IMR-90 (cell line): ENCODE measurements around the gene RAB4B. TPM values are rescaled to one million over a fixed set of nuclear protein-coding genes. Genes with fewer than 3 reads are reported as not detected.

Experiments
- ATAC-seq: fragments of 200-7000 bp; cut with Tn5 transposase; 2 replicates; pipeline ENCODE4 v1.9.1; 2020; ENCODE audit warnings: low read depth, mild to moderate bottlenecking, moderate library complexity
- BruUV-seq: library from RNA; stranded (reverse); fragments of 400-500 nt; replicated peaks from 2 replicates; lab custom pipeline; 2021; lab: Mats Ljungman, UMichigan
- CTCF ChIA-PET: fragments of 300-600 bp; formaldehyde crosslinking; extraction: SDS; loops from one replicate; lab custom pipeline; 2021; ENCODE audit warnings: antibody characterized with exemption; lab: Yijun Ruan, JAX
- POLR2A ChIA-PET: fragments of 300-600 bp; sonication (Branson Sonifier 250); formaldehyde crosslinking; loops from one replicate; lab custom pipeline; 2022; ENCODE audit warnings: antibody characterized with exemption; ENCODE audit not compliant: unreplicated experiment; lab: Charles Lee
- DNase-seq: peaks from one replicate; pipeline ENCODE4 v3.0.0; 2013
- H2AFZ ChIP-seq: replicated peaks from 2 replicates; pipeline ENCODE3; 2013; ENCODE audit warnings: low read length, mild to moderate bottlenecking; ENCODE audit not compliant: poor library complexity
- H2AK5ac ChIP-seq: 2 replicates; pipeline ENCODE4 v1.6.1; 2013; ENCODE audit warnings: low read depth, low read length, inconsistent platforms
- H2AK9ac ChIP-seq: replicated peaks from 2 replicates; pipeline ENCODE3; 2013; ENCODE audit warnings: mild to moderate bottlenecking, low read depth, low read length, moderate library complexity; ENCODE audit not compliant: poor library complexity
- H2BK120ac ChIP-seq: 2 replicates; pipeline ENCODE4 v1.6.1; 2013; ENCODE audit warnings: low read depth, low read length, inconsistent platforms
- H2BK15ac ChIP-seq: 3 replicates; pipeline ENCODE4 v1.6.1; 2013; ENCODE audit warnings: low read depth, low read length, inconsistent platforms
- H2BK20ac ChIP-seq: 2 replicates; pipeline ENCODE4 v1.6.1; 2013; ENCODE audit warnings: low read depth, mild to moderate bottlenecking, inconsistent platforms, low read length, moderate library complexity
- H2BK5ac ChIP-seq: 2 replicates; pipeline ENCODE4 v1.6.1; 2013; ENCODE audit warnings: mild to moderate bottlenecking, low read depth, low read length, inconsistent platforms; ENCODE audit not compliant: poor library complexity, severe bottlenecking
- H3K14ac ChIP-seq: replicated peaks from 2 replicates; pipeline ENCODE4 v1.6.1; 2013; ENCODE audit warnings: low read depth, low read length, inconsistent platforms
- H3K18ac ChIP-seq: 2 replicates; pipeline ENCODE4 v1.6.1; 2013; ENCODE audit warnings: low read depth, low read length, control low read depth
- H3K23ac ChIP-seq: 2 replicates; pipeline ENCODE4 v1.6.1; 2013; ENCODE audit warnings: low read depth, low read length, inconsistent platforms
- H3K27ac ChIP-seq: 2 replicates; pipeline ENCODE4 v1.5.1; 2013; ENCODE audit warnings: mild to moderate bottlenecking, control low read depth, low read length; ENCODE audit not compliant: insufficient read depth
- H3K27me3 ChIP-seq: 2 replicates; pipeline ENCODE4 v1.6.1; 2013; ENCODE audit warnings: low read length; ENCODE audit not compliant: control insufficient read depth, insufficient read depth
- H3K36me3 ChIP-seq: 2 replicates; pipeline ENCODE4 v1.6.1; 2013; ENCODE audit warnings: low read length, mixed read lengths; ENCODE audit not compliant: control insufficient read depth, insufficient read depth
- H3K4ac ChIP-seq: 2 replicates; pipeline ENCODE4 v1.6.1; 2013; ENCODE audit warnings: low read depth, low read length, inconsistent platforms
- H3K4me1 ChIP-seq: 2 replicates; pipeline ENCODE4 v1.6.1; 2013; ENCODE audit warnings: low read length, mixed read lengths; ENCODE audit not compliant: control insufficient read depth, insufficient read depth
- H3K4me2 ChIP-seq: 2 replicates; pipeline ENCODE4 v1.6.1; 2013; ENCODE audit warnings: low read depth, mild to moderate bottlenecking, control low read depth, low read length, moderate library complexity
- H3K4me3 ChIP-seq: 2 replicates; pipeline ENCODE4 v1.5.1; 2013; ENCODE audit warnings: low read depth, mild to moderate bottlenecking, control low read depth, low read length, moderate library complexity; ENCODE audit not compliant: insufficient read depth
- H3K56ac ChIP-seq: 2 replicates; pipeline ENCODE4 v1.6.1; 2013; ENCODE audit warnings: low read length, inconsistent platforms; ENCODE audit not compliant: insufficient read depth; ENCODE audit errors: extremely low read depth
- H3K79me1 ChIP-seq, 2 experiments: 2 replicates each; pipeline ENCODE4 v1.6.1; 2013; ENCODE audit warnings: low read length in 2 of 2, inconsistent platforms in 1 of 2, low read depth in 1 of 2
- H3K9ac ChIP-seq: 2 replicates; pipeline ENCODE4 v1.6.1; 2013; ENCODE audit warnings: low read depth, low read length, control low read depth
- H3K9me1 ChIP-seq: 2 replicates; pipeline ENCODE4 v1.6.1; 2013; ENCODE audit warnings: low read length, inconsistent platforms; ENCODE audit not compliant: insufficient read depth
- H3K9me3 ChIP-seq: 2 replicates; pipeline ENCODE4 v1.6.1; 2013; ENCODE audit warnings: low read length; ENCODE audit not compliant: control insufficient read depth, insufficient read depth
- H4K20me1 ChIP-seq: 2 replicates; pipeline ENCODE4 v1.6.1; 2013; ENCODE audit warnings: low read length, inconsistent platforms; ENCODE audit not compliant: insufficient read depth
- H4K5ac ChIP-seq: 2 replicates; pipeline ENCODE4 v1.6.1; 2013; ENCODE audit warnings: mild to moderate bottlenecking, low read depth, low read length, control low read depth
- H4K8ac ChIP-seq, 2 experiments: 2 replicates each; pipeline ENCODE4 v1.6.1; 2013; ENCODE audit warnings: low read depth in 2 of 2, low read length in 2 of 2, control low read depth in 1 of 2, inconsistent platforms in 1 of 2
- H4K91ac ChIP-seq: 2 replicates; pipeline ENCODE4 v1.6.1; 2013; ENCODE audit warnings: low read depth, low read length, inconsistent platforms; ENCODE audit not compliant: insufficient read depth
- BHLHE40 ChIP-seq: fragments of 150-350 bp; IDR thresholded peaks from 2 replicates; pipeline ENCODE4 v1.6.1; 2016; ENCODE audit warnings: mild to moderate bottlenecking, low read depth, low read length
- CTCF ChIP-seq: conservative IDR thresholded peaks from 2 replicates; pipeline ENCODE4 v1.5.1; 2012; ENCODE audit warnings: mild to moderate bottlenecking, low read depth, low read length, improper control_type of control experiment
- ELK1 ChIP-seq: fragments of 150-350 bp; IDR thresholded peaks from 2 replicates; pipeline ENCODE4 v1.6.1; 2016; ENCODE audit warnings: low read depth, mild to moderate bottlenecking, low read length, moderate library complexity, borderline replicate concordance
- FOS ChIP-seq: fragments of 150-350 bp; IDR thresholded peaks from 2 replicates; pipeline ENCODE4 v1.6.1; 2016; ENCODE audit warnings: low read depth, low read length
- MAFK ChIP-seq: IDR thresholded peaks from 2 replicates; pipeline ENCODE4 v1.6.1; 2012; ENCODE audit warnings: low read depth, low read length, improper control_type of control experiment
- MAZ ChIP-seq: IDR thresholded peaks from 2 replicates; pipeline ENCODE4 v1.6.1; 2012; ENCODE audit warnings: low read depth, mild to moderate bottlenecking, low read length, improper control_type of control experiment, moderate library complexity, borderline replicate concordance
- NFE2L2 ChIP-seq: fragments of 150-350 bp; IDR thresholded peaks from 2 replicates; pipeline ENCODE4 v1.6.1; 2016; ENCODE audit warnings: low read depth, mild to moderate bottlenecking, low read length
- RAD21 ChIP-seq: IDR thresholded peaks from 2 replicates; pipeline ENCODE4 v1.6.1; 2012; ENCODE audit warnings: low read length, improper control_type of control experiment
- RCOR1 ChIP-seq: IDR thresholded peaks from 2 replicates; pipeline ENCODE4 v1.6.1; 2012; ENCODE audit warnings: mild to moderate bottlenecking, low read length, improper control_type of control experiment; ENCODE audit not compliant: insufficient replicate concordance
- USF2 ChIP-seq: fragments of 150-350 bp; IDR thresholded peaks from 2 replicates; pipeline ENCODE4 v1.6.1; 2017; ENCODE audit warnings: mild to moderate bottlenecking, antibody characterized with exemption, low read length, low read depth
- WGBS, 2 experiments: methylation state at CpG; one replicate each; pipeline versions ENCODE4 v1.1.5 to v1.1.7; 2013; ENCODE audit warnings: missing lambda C conversion rate in 2 of 2; ENCODE audit not compliant: insufficient read length in 1 of 2; ENCODE audit errors: extremely low coverage in 2 of 2; 5-methylcytosine and 5-hydroxymethylcytosine counted together
- dilution Hi-C: fragments of 300-500 bp; cut with HindIII; formaldehyde crosslinking; loops from one replicate; pipeline ENCODE4 v1.14.3; 2018; ENCODE audit warnings: low sequenced_read_pairs; ENCODE audit not compliant: unreplicated experiment
- in situ Hi-C: fragments of 300-500 bp; cut with MboI; formaldehyde crosslinking; loops from 3 replicates; pipeline ENCODE4 v1.14.3; 2019; ENCODE audit warnings: low sequenced_read_pairs, inconsistent platforms, mixed read lengths
- intact Hi-C: fragments of 100-400 bp; cut with micrococcal nuclease; formaldehyde crosslinking; loops from 2 replicates; pipeline ENCODE4 v1.10.0; 2022
- polyA plus RNA-seq, 3 experiments: library from polyadenylated mRNA; depleted of rRNA; stranded (reverse); fragments of >200 nt; gene quantifications; 2 replicates each; pipeline ENCODE4 v1.2.3, GENCODE V29; 2012; ENCODE audit warnings: low replicate concordance in 1 of 3
- total RNA-seq: library from RNA; depleted of rRNA; stranded (reverse); fragments of >200 nt; gene quantifications from 2 replicates; pipeline ENCODE4 v1.2.3, GENCODE V29; 2012

Gene RAB4B
- total and polyA plus RNA-seq, 2 of the 4 experiments (the other 2 are of a cell fraction), result 7.9 to 21.4 TPM

- no peaks in the 10 kb centered on the region for H3K36me3 ChIP-seq
Observed at GRCh38 chr19:40774916-40775631, 3.0 kb upstream of the RAB4B start, which contains the start of gene MIA. Gene MIA (plus strand): TSS chr19:40775521. CDS start chr19:40775543, 22 bp downstream.

More at GRCh38 chr19:40774916-40775631, 3.0 kb upstream of the RAB4B start, which contains the start of gene MIA:
- Histone ChIP-seq H3K27ac (no peak within 1 kb of the TSS), H2BK20ac (no peak within 1 kb of the TSS), H3K18ac (no peak within 1 kb of the TSS), H2BK15ac (no peak within 1 kb of the TSS), H4K91ac (no peak within 1 kb of the TSS), H3K4me2 (no peak within 1 kb of the TSS), H2BK5ac (no peak within 1 kb of the TSS), H3K4me3 (no peak within 1 kb of the TSS), H2BK120ac (no peak within 1 kb of the TSS), H3K23ac (no peak within 1 kb of the TSS), H4K20me1 (peaks cover 9% of the 10 kb centered on the region; the same call in 1 of the 2 replicates), H3K4me1 (peaks cover 6% of the 10 kb centered on the region), H3K27me3 (no peaks in the 10 kb centered on the region), H3K4ac (no peak within 1 kb of the TSS), H4K5ac (no peak within 1 kb of the TSS), H2AFZ (no peak within 1 kb of the TSS), H3K14ac (no peak within 1 kb of the TSS), H2AK9ac (peak within 1 kb of the TSS; percentile 60), H3K9me1 (peaks cover 6% of the 10 kb centered on the region; the same call in 1 of the 2 replicates), H2AK5ac (no peak within 1 kb of the TSS), H4K8ac (no peak within 1 kb of the TSS), H3K56ac (no peak within 1 kb of the TSS), H3K9ac (no peak within 1 kb of the TSS), H3K9me3 (peaks cover 2% of the 10 kb centered on the region; the same call in 1 of the 2 replicates), H3K79me1 (peaks cover 4 to 10% of the 10 kb centered on the region in 2 experiments; a peak in 3 of 4 replicates)
- intact Hi-C loops (no loop called here), dilution Hi-C loops (no loop called here), in situ Hi-C loops (no loop called here)
- CTCF ChIA-PET, result no interaction called here
- no CpG with 5 or more reads among the region's 9 CpGs for WGBS, 2 experiments
- DNase-seq (no peak), ATAC-seq (no peak)
- BruUV-seq, result no TSS peak
- POLR2A ChIA-PET, result no interaction called here
- TF ChIP-seq CTCF, result no peak
- no peak for TF ChIP-seq RCOR1
- no peak for TF ChIP-seq BHLHE40
- no peak for TF ChIP-seq USF2
- no peak for TF ChIP-seq RAD21
- TF ChIP-seq NFE2L2, result no peak
- no peak for TF ChIP-seq MAZ
- TF ChIP-seq MAFK, result no peak
- no peak for TF ChIP-seq FOS
- TF ChIP-seq ELK1, result no peak
